Left ventricle myocardium inferior (tissue), 1 donor: ENCODE data around the gene ZMYND11. TPM values are rescaled to one million over a fixed set of nuclear protein-coding genes. Genes with fewer than 3 reads are reported as not detected.

Experiments
- DNase-seq: peaks from one replicate; pipeline ENCODE4 v3.0.0-alpha.2; 2020
- H3K27ac ChIP-seq: fragments of 200-600 bp; replicated peaks from 2 replicates; pipeline ENCODE4 v1.8.0; 2021
- H3K27me3 ChIP-seq: fragments of 200-600 bp; 2 replicates; pipeline ENCODE4 v1.8.0; 2021; ENCODE audit warnings: low read depth
- H3K36me3 ChIP-seq: fragments of 200-600 bp; 2 replicates; pipeline ENCODE4 v1.8.0; 2021
- H3K4me1 ChIP-seq: fragments of 200-600 bp; 2 replicates; pipeline ENCODE4 v1.8.0; 2021
- H3K4me3 ChIP-seq: fragments of 200-600 bp; 2 replicates; pipeline ENCODE4 v1.8.0; 2021; ENCODE audit warnings: mild to moderate bottlenecking, moderate library complexity
- H3K9me3 ChIP-seq: fragments of 200-600 bp; replicated peaks from 2 replicates; pipeline ENCODE4 v1.8.0; 2021
- intact Hi-C: fragments of 100-400 bp; cut with micrococcal nuclease; formaldehyde crosslinking; loops from one replicate; pipeline ENCODE4 v1.11.0; 2022
- total RNA-seq: library from RNA; stranded (reverse); fragmentation: NEBNext Ultra II Directional; extraction: Animal tissue kit (Norgen Biotek cat#: 25700); gene quantifications from one replicate; pipeline ENCODE4 v1.2.1, GENCODE V29; 2021
- TF ChIP-seq, protein P1 (sequence below): fragments of 200-600 bp; IDR thresholded peaks from 2 replicates; pipeline ENCODE4 v1.8.0; 2021; ENCODE audit warnings: antibody characterized with exemption, mild to moderate bottlenecking, borderline replicate concordance
- donor health status: DM: no; HTN: yes; CAD: no; lungs with severe emphysema.

Gene ZMYND11
- total RNA-seq, 1 donor from 2014 or later: 79.6 TPM

DNA sequence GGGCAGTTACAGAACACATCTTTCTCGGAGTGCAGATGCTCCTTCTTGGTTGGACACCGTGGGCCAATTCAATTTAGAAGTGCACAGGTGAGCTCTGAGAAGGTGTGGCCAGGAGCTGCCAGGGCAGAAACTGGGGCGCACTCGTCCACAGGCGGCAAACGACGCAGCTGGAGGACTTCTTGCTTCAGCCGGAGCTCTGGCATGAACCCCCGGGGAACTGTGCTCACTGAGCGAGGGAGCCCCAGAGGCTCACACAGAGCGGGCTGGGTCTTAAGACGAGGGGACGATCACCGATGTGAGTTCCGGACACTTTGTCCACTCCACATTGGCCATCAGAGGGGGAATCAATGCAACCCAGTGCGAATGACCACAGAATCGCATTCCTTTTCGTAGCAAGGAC, 140.4 kb downstream of the ZMYND11 start:
- TF ChIP-seq, protein P1, sequence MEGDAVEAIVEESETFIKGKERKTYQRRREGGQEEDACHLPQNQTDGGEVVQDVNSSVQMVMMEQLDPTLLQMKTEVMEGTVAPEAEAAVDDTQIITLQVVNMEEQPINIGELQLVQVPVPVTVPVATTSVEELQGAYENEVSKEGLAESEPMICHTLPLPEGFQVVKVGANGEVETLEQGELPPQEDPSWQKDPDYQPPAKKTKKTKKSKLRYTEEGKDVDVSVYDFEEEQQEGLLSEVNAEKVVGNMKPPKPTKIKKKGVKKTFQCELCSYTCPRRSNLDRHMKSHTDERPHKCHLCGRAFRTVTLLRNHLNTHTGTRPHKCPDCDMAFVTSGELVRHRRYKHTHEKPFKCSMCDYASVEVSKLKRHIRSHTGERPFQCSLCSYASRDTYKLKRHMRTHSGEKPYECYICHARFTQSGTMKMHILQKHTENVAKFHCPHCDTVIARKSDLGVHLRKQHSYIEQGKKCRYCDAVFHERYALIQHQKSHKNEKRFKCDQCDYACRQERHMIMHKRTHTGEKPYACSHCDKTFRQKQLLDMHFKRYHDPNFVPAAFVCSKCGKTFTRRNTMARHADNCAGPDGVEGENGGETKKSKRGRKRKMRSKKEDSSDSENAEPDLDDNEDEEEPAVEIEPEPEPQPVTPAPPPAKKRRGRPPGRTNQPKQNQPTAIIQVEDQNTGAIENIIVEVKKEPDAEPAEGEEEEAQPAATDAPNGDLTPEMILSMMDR: no peak
- Histone ChIP-seq H3K27me3 (no peaks in the 10 kb centered on the region), H3K4me3 (no peak overlapping the region), H3K36me3 (peaks cover 42% of the 10 kb centered on the region), H3K4me1 (peaks cover 20% of the 10 kb centered on the region), H3K9me3 (no peaks in the 10 kb centered on the region), H3K27ac (no peak overlapping the region)
- DNase-seq: no peak
- intact Hi-C loops: no loop called here

DNA sequence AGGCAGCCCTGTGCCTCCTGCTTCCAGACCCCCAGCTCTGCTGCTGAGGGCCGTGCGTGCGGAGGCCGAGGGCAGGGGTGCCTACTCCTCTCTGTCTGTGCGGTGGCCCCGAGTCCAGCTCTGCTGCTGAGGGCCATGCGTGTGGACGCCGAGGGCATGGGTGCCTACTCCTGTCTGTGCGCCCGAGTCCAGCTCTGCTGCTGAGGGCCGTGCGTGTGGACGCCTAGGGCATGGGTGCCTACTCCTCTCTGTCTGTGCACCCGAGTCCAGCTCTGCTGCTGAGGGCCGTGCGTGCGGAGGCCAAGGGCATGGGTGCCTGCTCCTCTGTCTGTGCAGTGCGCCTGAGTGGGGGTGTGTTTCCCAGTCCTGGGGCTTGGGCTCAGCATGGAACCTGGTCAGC, 142.7 kb downstream of the ZMYND11 start:
- intact Hi-C loops: no loop called here
- TF ChIP-seq, protein P1: no peak
- Histone ChIP-seq H3K4me3 (no peak overlapping the region), H3K36me3 (peaks cover 63% of the 10 kb centered on the region), H3K9me3 (no peaks in the 10 kb centered on the region), H3K27ac (no peak overlapping the region), H3K4me1 (peaks cover 29% of the 10 kb centered on the region), H3K27me3 (no peaks in the 10 kb centered on the region)
- no peak for DNase-seq

DNA sequence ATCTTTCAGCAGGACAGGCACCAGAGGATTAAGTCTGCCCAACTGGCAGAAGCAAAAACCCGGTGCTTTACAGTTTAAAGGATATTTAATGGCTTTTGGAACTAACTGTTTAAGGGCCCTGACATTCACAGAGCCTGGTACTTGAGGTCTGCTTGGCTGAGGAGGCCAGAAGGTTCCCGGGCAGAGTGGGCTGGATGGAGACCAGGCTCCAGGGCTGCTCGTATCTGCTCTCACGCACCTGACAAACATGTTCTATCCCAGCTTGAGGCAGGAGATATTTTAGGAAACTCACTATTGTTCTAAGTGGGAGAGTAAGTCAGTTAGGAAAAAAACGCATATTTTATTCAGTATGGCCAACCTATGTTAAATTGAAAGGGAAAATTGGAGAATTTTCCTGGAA, 143.5 kb downstream of the ZMYND11 start:
- intact Hi-C loops: no loop called here
- Histone ChIP-seq H3K27ac (peak overlapping the region; percentile 61), H3K36me3 (peaks cover 69% of the 10 kb centered on the region), H3K27me3 (no peaks in the 10 kb centered on the region), H3K9me3 (no peaks in the 10 kb centered on the region), H3K4me1 (peaks cover 29% of the 10 kb centered on the region), H3K4me3 (no peak overlapping the region)
- TF ChIP-seq, protein P1: no peak
- DNase-seq: no peak

DNA sequence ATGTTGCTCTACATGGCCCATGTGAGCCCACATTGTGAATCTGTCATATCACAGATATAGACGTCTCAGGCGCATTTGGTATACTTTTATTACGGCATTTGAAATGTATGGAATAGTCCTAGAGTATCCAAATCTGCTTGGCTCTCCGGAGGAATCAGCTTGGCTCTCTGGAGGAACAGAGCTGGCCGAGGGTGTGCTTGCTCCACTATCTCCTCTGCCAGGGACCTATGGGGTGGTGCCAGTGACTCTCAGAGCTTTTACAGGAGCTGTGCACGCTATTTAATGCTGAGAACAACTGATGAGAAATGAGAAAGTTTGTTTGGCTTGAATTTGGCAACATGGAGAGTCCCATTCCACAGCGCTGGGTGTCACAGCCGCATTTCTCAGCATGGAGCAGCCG, 144.0 kb downstream of the ZMYND11 start:
- no peak overlapping the region for H3K4me3 ChIP-seq
- peak overlapping the region; percentile 61 for H3K27ac ChIP-seq
- H3K9me3 ChIP-seq: no peaks in the 10 kb centered on the region
- DNase-seq: no peak
- intact Hi-C loops: no loop called here
- H3K4me1 ChIP-seq: peaks cover 29% of the 10 kb centered on the region
- TF ChIP-seq, protein P1: no peak
- peaks cover 72% of the 10 kb centered on the region for H3K36me3 ChIP-seq
- H3K27me3 ChIP-seq: no peaks in the 10 kb centered on the region

DNA sequence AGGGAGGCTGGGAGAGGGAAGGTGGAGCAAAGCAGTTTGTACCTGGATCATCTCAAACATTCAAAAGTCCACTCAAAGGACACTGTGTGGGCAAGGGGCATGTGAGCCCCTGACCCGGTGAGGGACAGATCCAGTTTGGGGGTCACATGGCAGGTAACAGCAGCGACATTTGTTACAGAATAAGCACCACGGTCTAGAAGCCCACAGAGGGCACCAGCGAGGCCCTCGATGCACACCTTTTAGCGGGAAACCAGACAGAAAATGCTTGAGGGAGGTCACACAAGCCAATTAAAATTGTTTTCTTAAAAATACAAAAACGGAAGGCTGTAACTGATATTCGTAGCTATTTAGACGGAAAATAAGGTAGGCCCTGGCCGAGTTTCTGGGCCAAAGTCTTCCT, 144.4 kb downstream of the ZMYND11 start:
- H3K36me3 ChIP-seq: peaks cover 72% of the 10 kb centered on the region
- intact Hi-C loops: no loop called here
- TF ChIP-seq, protein P1: no peak
- H3K27ac ChIP-seq: peak overlapping the region; percentile 61
- no peaks in the 10 kb centered on the region for H3K27me3 ChIP-seq
- H3K9me3 ChIP-seq: no peaks in the 10 kb centered on the region
- no peak overlapping the region for H3K4me3 ChIP-seq
- H3K4me1 ChIP-seq: peaks cover 29% of the 10 kb centered on the region
- no peak for DNase-seq
